Transverse colon (tissue), 4 donors: ENCODE results near the gene NRG2. TPM values are rescaled to one million over a fixed set of nuclear protein-coding genes. Genes with fewer than 3 reads are reported as not detected.

Experiments
- DNase-seq: peaks from one replicate; pipeline ENCODE4 v3.0.0-alpha.2; 2019
- H3K27ac ChIP-seq, 4 donors: fragments of 200-600 bp; sonication (generic); 2 replicates each; pipeline ENCODE4 v1.5.1; 2016 to 2018; ENCODE audit warnings: inconsistent platforms in 4 of 4
- H3K27me3 ChIP-seq: fragments of 200-600 bp; sonication (generic); 2 replicates; pipeline ENCODE4 v1.5.1; 2017; ENCODE audit warnings: inconsistent platforms
- H3K36me3 ChIP-seq, 4 donors: fragments of 200-600 bp; sonication (generic); 2 replicates each; pipeline ENCODE4 v1.5.1; 2017 to 2019; ENCODE audit warnings: inconsistent platforms in 4 of 4
- H3K4me1 ChIP-seq, 4 donors: fragments of 200-600 bp; sonication (generic); 2 replicates each; pipeline ENCODE4 v1.5.1; 2017 to 2020; ENCODE audit warnings: inconsistent platforms in 4 of 4
- H3K4me3 ChIP-seq, 4 donors: fragments of 200-600 bp; sonication (generic); 1 replicate in 1 of 4; 2 replicates in 3 of 4; pipeline versions ENCODE4 v1.5.1 to v1.6.1; 2017 to 2019; ENCODE audit warnings: inconsistent platforms in 4 of 4
- H3K9me3 ChIP-seq, 2 donors: fragments of 200-600 bp; sonication (generic); 2 replicates each; pipeline ENCODE4 v1.5.1; 2017 to 2019; ENCODE audit warnings: inconsistent platforms in 2 of 2
- EP300 ChIP-seq: sonication (generic); formaldehyde crosslinking; IDR thresholded peaks from one replicate; pipeline ENCODE4 v1.6.1; 2017; ENCODE audit warnings: antibody characterized with exemption, low read depth
- POLR2A ChIP-seq: fragments of 450-650 bp; IDR thresholded peaks from one replicate; pipeline ENCODE4 v1.6.1; 2016; ENCODE audit warnings: antibody characterized with exemption, mild to moderate bottlenecking, moderate library complexity
- POLR2AphosphoS5 ChIP-seq, 3 donors: sonication (generic); formaldehyde crosslinking; IDR thresholded peaks; one replicate each; pipeline ENCODE4 v1.6.1; 2016; ENCODE audit warnings: antibody characterized with exemption in 3 of 3
- WGBS, 2 donors: methylation state at CpG; one replicate each; pipeline ENCODE4 v1.1.5; 2018; ENCODE audit warnings: low coverage in 1 of 2; 5-methylcytosine and 5-hydroxymethylcytosine counted together
- in situ Hi-C, 4 donors: fragments of 200-750 bp; cut with MboI; loops; one replicate each; pipeline versions ENCODE4 v1.15.0 to v1.15.1; 2017; ENCODE audit warnings: low sequenced_read_pairs in 3 of 4, low pct_ligation_motif_present in 1 of 4, low pct_unique_long_range_greater_than_20kb in 1 of 4
- intact Hi-C: fragments of 100-400 bp; cut with DNase I; formaldehyde crosslinking; loops from one replicate; pipeline ENCODE4 v1.15.1; 2023; ENCODE audit warnings: low total_unique reads
- total RNA-seq, 4 donors: library from RNA; depleted of rRNA; stranded (reverse); fragments of >200 nt; gene quantifications; one replicate each; pipeline ENCODE4 v1.1.0, GENCODE V29; 2016
- TF ChIP-seq, protein P1 (sequence below), 5 experiments: fragments of 200-600 bp in 3 of 5; fragments of 450-650 bp in 2 of 5; sonication (generic) in 3 of 5; IDR thresholded peaks; 1 replicate in 2 of 5; 2 replicates in 3 of 5; pipeline ENCODE4 v1.5.1; 2016 to 2017; ENCODE audit warnings: antibody characterized with exemption in 5 of 5, inconsistent platforms in 3 of 5, mild to moderate bottlenecking in 2 of 5, moderate library complexity in 1 of 5

NRG2 gene
- total RNA-seq, 4 donors from 2014 or later = 0.68 to 12.3 (median 0.95) TPM; not detected in 1

DNA sequence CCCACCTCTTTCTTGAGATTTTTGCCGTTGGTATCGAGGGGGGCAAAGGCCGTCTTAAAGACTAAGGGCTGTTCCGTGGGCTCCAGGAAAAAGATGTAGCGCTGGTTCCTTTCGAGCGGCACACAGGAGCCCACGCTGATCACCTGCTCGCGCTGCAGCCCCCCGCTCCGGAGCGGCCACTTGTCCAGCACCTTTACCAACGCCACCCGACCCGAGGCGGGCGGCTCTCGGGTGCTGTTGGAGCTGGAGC is 781 bp downstream of the NRG2 start:
- no peaks in the 10 kb centered on the region for H3K9me3 ChIP-seq
- H3K4me1 ChIP-seq = peaks cover 5 to 40% (median 29%) of the 10 kb centered on the region in 4 donors
- TF ChIP-seq, protein P1, sequence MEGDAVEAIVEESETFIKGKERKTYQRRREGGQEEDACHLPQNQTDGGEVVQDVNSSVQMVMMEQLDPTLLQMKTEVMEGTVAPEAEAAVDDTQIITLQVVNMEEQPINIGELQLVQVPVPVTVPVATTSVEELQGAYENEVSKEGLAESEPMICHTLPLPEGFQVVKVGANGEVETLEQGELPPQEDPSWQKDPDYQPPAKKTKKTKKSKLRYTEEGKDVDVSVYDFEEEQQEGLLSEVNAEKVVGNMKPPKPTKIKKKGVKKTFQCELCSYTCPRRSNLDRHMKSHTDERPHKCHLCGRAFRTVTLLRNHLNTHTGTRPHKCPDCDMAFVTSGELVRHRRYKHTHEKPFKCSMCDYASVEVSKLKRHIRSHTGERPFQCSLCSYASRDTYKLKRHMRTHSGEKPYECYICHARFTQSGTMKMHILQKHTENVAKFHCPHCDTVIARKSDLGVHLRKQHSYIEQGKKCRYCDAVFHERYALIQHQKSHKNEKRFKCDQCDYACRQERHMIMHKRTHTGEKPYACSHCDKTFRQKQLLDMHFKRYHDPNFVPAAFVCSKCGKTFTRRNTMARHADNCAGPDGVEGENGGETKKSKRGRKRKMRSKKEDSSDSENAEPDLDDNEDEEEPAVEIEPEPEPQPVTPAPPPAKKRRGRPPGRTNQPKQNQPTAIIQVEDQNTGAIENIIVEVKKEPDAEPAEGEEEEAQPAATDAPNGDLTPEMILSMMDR (IDR thresholded peaks at IDR 0.05) = no peak
- TF ChIP-seq EP300 = no peak
- TF ChIP-seq POLR2A = no peak
- no peak for DNase-seq
- no peaks in the 10 kb centered on the region for H3K36me3 ChIP-seq
- intact Hi-C loops (no loop called here), in situ Hi-C loops (no loop called here)
- H3K4me3 ChIP-seq = peak overlapping the region; percentile 36 to 66 (median 58)
- WGBS, 2 donors = no CpG with 5 or more reads among the region's 19 CpGs
- peaks cover 86% of the 10 kb centered on the region for H3K27me3 ChIP-seq
- H3K27ac ChIP-seq = peak overlapping the region; percentile 19 to 85 (median 70)

GRCh38 chr5:140041492-140042392 is 1.4 kb downstream of the NRG2 start:
- Histone ChIP-seq H3K4me1 (peaks cover 5 to 40% (median 29%) of the 10 kb centered on the region in 4 donors), H3K27me3 (peaks cover 86% of the 10 kb centered on the region), H3K9me3 (no peaks in the 10 kb centered on the region), H3K4me3 (peak overlapping the region; percentile 36 to 66 (median 58)), H3K36me3 (no peaks in the 10 kb centered on the region), H3K27ac (peak overlapping the region; percentile 33 to 85 (median 70))
- 13 to 43% methylated on average over 4 to 31 of the region's 34 CpGs for WGBS, 2 donors
- peak; percentile 39 for DNase-seq
- intact Hi-C loops (no loop called here), in situ Hi-C loops (no loop called here)
- TF ChIP-seq POLR2AphosphoS5 (IDR thresholded peaks at IDR 0.05) (no peak), EP300 (no peak), POLR2A (no peak)
- TF ChIP-seq, protein P1 (IDR thresholded peaks at IDR 0.05) = no peak

- no peaks in the 10 kb centered on the region for H3K36me3 ChIP-seq
- no peaks in the 10 kb centered on the region for H3K9me3 ChIP-seq
- in situ Hi-C loops = no loop called here
- H3K27ac ChIP-seq = peak overlapping the region; percentile 33 to 85 (median 70)
- 54% methylated on average over 4 of the region's 4 CpGs; no CpG with 5 or more reads in 1 of the 2 donors for WGBS, 2 donors
- TF ChIP-seq EP300 (no peak), POLR2AphosphoS5 (IDR thresholded peaks at IDR 0.05) (no peak), POLR2A (no peak)
- TF ChIP-seq, protein P1 (IDR thresholded peaks at IDR 0.05) = no peak
- intact Hi-C loops = no loop called here
- peaks cover 5 to 40% (median 29%) of the 10 kb centered on the region in 4 donors for H3K4me1 ChIP-seq
- H3K4me3 ChIP-seq = peak overlapping the region in 1 of 4 donors; percentile 62
- DNase-seq = no peak
- H3K27me3 ChIP-seq = peaks cover 87% of the 10 kb centered on the region
Observed at GRCh38 chr5:140041099-140041491, 2.0 kb downstream of the NRG2 start.

GRCh38 chr5:140040358-140040757 is 2.7 kb downstream of the NRG2 start:
- Histone ChIP-seq H3K36me3 (no peaks in the 10 kb centered on the region), H3K27ac (peak overlapping the region in 2 of 4 donors; percentile 33 to 62), H3K9me3 (no peaks in the 10 kb centered on the region), H3K4me3 (no peak overlapping the region), H3K27me3 (peaks cover 86% of the 10 kb centered on the region), H3K4me1 (peaks cover 5 to 40% (median 29%) of the 10 kb centered on the region in 4 donors)
- 63 to 67% methylated on average over 1 of the region's 1 CpG for WGBS, 2 donors
- DNase-seq = no peak
- no peak for TF ChIP-seq POLR2A
- TF ChIP-seq, protein P1 (IDR thresholded peaks at IDR 0.05) = no peak
- no peak for TF ChIP-seq EP300
- no peak for TF ChIP-seq POLR2AphosphoS5 (IDR thresholded peaks at IDR 0.05)
- in situ Hi-C loops (no loop called here), intact Hi-C loops (no loop called here)
